Adipose tissue (tissue), 3 donors: ENCODE results near the gene CERS4. TPM values are rescaled to one million over a fixed set of nuclear protein-coding genes. Genes with fewer than 3 reads are reported as not detected.
"Not testable (repeated sequence)": the region's sequence is repeated elsewhere in the genome, so short reads cannot be mapped to it uniquely, and the experiment has no call there.

Experiments
- H3K27ac ChIP-seq: one replicate; pipeline ENCODE4 v1.5.1; 2013; ENCODE audit warnings: low read depth, low read length
- WGBS, 3 donors: extraction: QIAGEN DNeasy Blood & Tissue Kit; methylation state at CpG; one replicate each; pipeline ENCODE4 v1.1.7; 2013; 5-methylcytosine and 5-hydroxymethylcytosine counted together
- polyA plus RNA-seq, 3 donors: library from polyadenylated mRNA; stranded (reverse); fragments of 200-250 nt; gene quantifications; one replicate each; pipeline ENCODE4 v1.2.3, GENCODE V29; 2013
- donor health status: healthy with polysubstance abuse.
- donor health status: Bipolar disorder and iron deficiency.
- donor health status: healthy.

CERS4 gene, protein sequence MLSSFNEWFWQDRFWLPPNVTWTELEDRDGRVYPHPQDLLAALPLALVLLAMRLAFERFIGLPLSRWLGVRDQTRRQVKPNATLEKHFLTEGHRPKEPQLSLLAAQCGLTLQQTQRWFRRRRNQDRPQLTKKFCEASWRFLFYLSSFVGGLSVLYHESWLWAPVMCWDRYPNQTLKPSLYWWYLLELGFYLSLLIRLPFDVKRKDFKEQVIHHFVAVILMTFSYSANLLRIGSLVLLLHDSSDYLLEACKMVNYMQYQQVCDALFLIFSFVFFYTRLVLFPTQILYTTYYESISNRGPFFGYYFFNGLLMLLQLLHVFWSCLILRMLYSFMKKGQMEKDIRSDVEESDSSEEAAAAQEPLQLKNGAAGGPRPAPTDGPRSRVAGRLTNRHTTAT
- 10 to 100 TPM; 16.2 to 66.3 (median 23.4) TPM for polyA plus RNA-seq

- 0 to 4% (median 0%) methylated on average over 11 to 57 of the region's 60 CpGs for WGBS, 3 donors
- H3K27ac ChIP-seq: no peak within 1 kb of the TSS
These were observed at the start of gene CERS4 for GRCh38 chr19:8208922-8209461. TSS of gene CERS4 (plus strand) at chr19:8209370. CDS start at chr19:8251077, 41,707 bp downstream.

- no peak overlapping the region for H3K27ac ChIP-seq
- 56 to 64% (median 63%) methylated on average over 11 to 12 of the region's 12 CpGs for WGBS, 3 donors
These were observed 48.0 kb upstream of the CERS4 start for GRCh38 chr19:8161135-8161646.

- no peak overlapping the region for H3K27ac ChIP-seq
- 61 to 72% (median 65%) methylated on average over 7 of the region's 7 CpGs for WGBS, 3 donors
These were observed 45.4 kb upstream of the CERS4 start for GRCh38 chr19:8163759-8164158.

- WGBS, 3 donors: 39 to 69% (median 60%) methylated on average over 6 of the region's 6 CpGs
- no peak overlapping the region for H3K27ac ChIP-seq
These were observed 41.2 kb upstream of the CERS4 start for GRCh38 chr19:8167985-8168384.

GRCh38 chr19:8168537-8168936, 40.6 kb upstream of the CERS4 start:
- no peak overlapping the region for H3K27ac ChIP-seq
- 91 to 96% (median 95%) methylated on average over 7 of the region's 7 CpGs for WGBS, 3 donors

GRCh38 chr19:8174706-8175105, 34.5 kb upstream of the CERS4 start:
- H3K27ac ChIP-seq: no peak overlapping the region
- WGBS, 3 donors: 90 to 92% (median 91%) methylated on average over 9 of the region's 9 CpGs

- WGBS, 3 donors: 43 to 90% (median 86%) methylated on average over 6 of the region's 6 CpGs
- no peak overlapping the region for H3K27ac ChIP-seq
These were observed 29.2 kb upstream of the CERS4 start for GRCh38 chr19:8180018-8180417.

- H3K27ac ChIP-seq: no peak overlapping the region
- WGBS, 3 donors: 92 to 95% (median 94%) methylated on average over 9 of the region's 9 CpGs
These were observed 24.9 kb upstream of the CERS4 start for GRCh38 chr19:8184274-8184673.

GRCh38 chr19:8185343-8186068, 23.7 kb upstream of the CERS4 start:
- H3K27ac ChIP-seq: no peak overlapping the region
- WGBS, 3 donors: 84 to 93% (median 90%) methylated on average over 5 of the region's 5 CpGs

- WGBS, 3 donors: 63 to 71% (median 67%) methylated on average over 7 of the region's 7 CpGs
- H3K27ac ChIP-seq: no peak overlapping the region
These were observed 16.8 kb upstream of the CERS4 start for GRCh38 chr19:8192221-8192820.

- 39 to 70% (median 46%) methylated on average over 11 of the region's 11 CpGs for WGBS, 3 donors
- no peak overlapping the region for H3K27ac ChIP-seq
These were observed 14.5 kb upstream of the CERS4 start for GRCh38 chr19:8194528-8195267.

DNA sequence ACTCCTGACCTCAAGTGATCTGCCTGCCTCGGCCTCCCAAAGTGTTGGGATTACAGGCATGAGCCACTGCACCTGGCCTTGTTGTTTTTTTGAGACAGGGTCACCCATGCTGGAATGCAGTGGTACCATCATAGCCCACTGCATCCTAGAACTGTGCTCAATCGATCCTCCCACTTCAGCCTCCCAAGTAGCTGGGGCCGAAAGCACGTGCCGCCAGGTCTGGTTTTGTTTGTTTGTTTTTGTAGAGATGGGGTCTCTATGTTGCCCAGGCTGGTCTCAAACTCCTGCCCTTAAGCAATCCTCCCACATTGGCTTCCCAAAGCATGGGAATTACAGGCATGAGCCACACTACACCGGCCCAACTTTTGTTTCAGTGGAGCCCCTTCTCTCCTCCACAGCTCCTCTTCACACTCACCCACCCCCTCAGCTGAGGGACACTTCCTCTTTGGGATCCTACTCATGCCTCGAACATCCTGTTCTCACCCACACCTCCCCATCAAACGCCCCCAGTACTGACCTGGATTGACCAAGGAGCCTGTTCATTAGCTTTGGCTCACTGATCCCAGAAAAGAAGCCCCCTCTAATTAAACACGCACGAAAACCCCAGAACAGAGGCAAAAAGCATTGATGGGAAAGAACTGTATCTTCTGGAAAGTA, 12.8 kb upstream of the CERS4 start:
- WGBS, 3 donors: 53 to 82% (median 56%) methylated on average over 10 of the region's 10 CpGs

GRCh38 chr19:8203288-8204120, 5.7 kb upstream of the CERS4 start:
- H3K27ac ChIP-seq: not testable (repeated sequence)
- WGBS, 3 donors: 54 to 72% (median 64%) methylated on average over 15 of the region's 15 CpGs

More for the DNA sequence above, 12.8 kb upstream of the CERS4 start:
- H3K27ac ChIP-seq: no peak overlapping the region

GRCh38 chr19:8204961-8205360, 4.2 kb upstream of the CERS4 start:
- WGBS, 3 donors: 42 to 83% (median 82%) methylated on average over 5 of the region's 5 CpGs

DNA sequence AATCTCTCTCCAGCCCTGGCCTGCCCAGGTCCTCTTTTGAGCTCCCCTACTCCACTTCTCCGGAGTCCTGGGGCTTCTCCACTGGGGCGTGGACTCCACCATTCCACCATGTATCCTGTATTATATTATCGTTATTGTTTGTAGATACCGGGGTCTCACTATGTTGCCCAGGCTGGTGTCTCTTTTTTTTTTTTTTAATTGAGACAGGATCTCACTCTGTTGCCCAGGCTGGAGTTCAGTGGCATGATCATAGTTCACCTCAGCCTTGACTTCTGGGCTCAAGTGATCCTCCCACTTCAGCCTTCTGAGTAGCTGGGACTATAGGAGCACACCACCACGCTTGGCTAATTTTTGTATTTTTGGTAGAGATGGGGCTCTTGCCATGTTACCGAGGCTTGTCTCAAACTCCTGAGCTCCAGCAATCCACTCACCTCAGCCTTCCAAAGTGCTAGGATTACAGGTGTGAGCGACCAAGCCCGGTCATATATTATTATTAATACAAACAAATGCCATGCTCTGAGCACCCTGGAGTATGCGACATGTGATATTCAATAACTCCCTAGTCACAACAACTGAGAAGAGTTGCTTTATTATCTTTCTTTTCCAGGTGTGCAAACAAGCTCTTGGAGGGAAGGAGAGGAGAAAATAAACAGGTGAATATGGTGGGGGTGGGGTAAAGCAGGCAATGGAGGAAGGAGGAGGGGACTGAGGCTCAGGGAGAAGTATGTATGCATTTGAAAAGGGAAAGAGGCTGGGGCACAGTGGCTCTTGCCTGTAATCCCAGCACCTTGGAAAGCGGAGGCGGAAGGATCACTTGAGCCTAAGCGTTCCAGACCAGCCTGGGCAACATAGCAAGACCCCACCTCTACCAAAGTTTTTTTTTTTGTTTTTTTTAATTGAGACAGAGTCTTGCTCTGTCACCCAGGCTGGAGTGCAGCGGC, 2.8 kb upstream of the CERS4 start:
- WGBS, 3 donors: 51 to 92% (median 89%) methylated on average over 13 of the region's 13 CpGs
- no peak overlapping the region for H3K27ac ChIP-seq

More at GRCh38 chr19:8204961-8205360, 4.2 kb upstream of the CERS4 start:
- H3K27ac ChIP-seq: no peak overlapping the region

DNA sequence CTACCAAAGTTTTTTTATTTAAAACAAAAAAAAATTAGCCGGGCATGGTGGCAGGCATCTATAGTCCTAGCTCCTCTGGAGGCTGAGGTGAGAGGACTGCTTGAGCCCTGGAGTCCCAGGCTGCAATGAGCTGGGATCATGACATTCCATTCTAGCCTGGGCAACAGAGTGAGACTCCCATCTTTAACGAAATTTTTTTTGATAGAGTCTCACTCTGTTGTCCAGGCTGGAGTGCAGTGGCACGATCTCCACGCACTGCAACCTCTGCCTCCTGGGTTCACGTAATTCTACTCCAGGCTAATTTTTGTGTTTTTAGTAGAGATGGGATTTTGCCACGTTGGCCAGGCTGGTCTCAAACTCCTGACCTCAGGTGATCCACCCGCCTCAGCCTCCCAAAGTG, 1.8 kb upstream of the CERS4 start:
- WGBS, 3 donors: 84 to 97% (median 93%) methylated on average over 7 of the region's 7 CpGs
- H3K27ac ChIP-seq: not testable (repeated sequence)
